H9 (cell line): ENCODE measurements around the gene MAN1A2. TPM values are rescaled to one million over a fixed set of nuclear protein-coding genes. Genes with fewer than 3 reads are reported as not detected.

Experiments used
- DNase-seq: peaks from one replicate; pipeline ENCODE4 v3.0.0-alpha.2; 2017
- H2AFZ ChIP-seq: one replicate; pipeline ENCODE4 v1.6.1; 2013; ENCODE audit warnings: mild to moderate bottlenecking, low read length, control low read depth, moderate library complexity
- H2AK5ac ChIP-seq: 2 replicates; pipeline ENCODE4 v1.6.1; 2013; ENCODE audit warnings: low read length, control low read depth, mixed read lengths; ENCODE audit not compliant: insufficient read length
- H2BK120ac ChIP-seq: one replicate; pipeline ENCODE4 v1.6.1; 2013; ENCODE audit warnings: low read depth, mild to moderate bottlenecking, low read length, control low read depth, inconsistent platforms; ENCODE audit not compliant: poor library complexity, severe bottlenecking
- H2BK12ac ChIP-seq: 2 replicates; pipeline ENCODE4 v1.6.1; 2013; ENCODE audit warnings: low read length, control low read depth, mixed read lengths, low read depth; ENCODE audit not compliant: insufficient read length
- H2BK15ac ChIP-seq: 2 replicates; pipeline ENCODE4 v1.6.1; 2013; ENCODE audit warnings: low read depth, low read length, control low read depth
- H2BK20ac ChIP-seq: one replicate; pipeline ENCODE4 v1.6.1; 2013; ENCODE audit warnings: low read depth, mild to moderate bottlenecking, low read length, control low read depth, inconsistent platforms; ENCODE audit not compliant: poor library complexity, severe bottlenecking
- H2BK5ac ChIP-seq: 2 replicates; pipeline ENCODE4 v1.6.1; 2013; ENCODE audit warnings: low read length, control low read depth, mixed read lengths; ENCODE audit not compliant: insufficient read length
- H3K14ac ChIP-seq: 2 replicates; pipeline ENCODE4 v1.6.1; 2013; ENCODE audit warnings: low read length, control low read depth; ENCODE audit not compliant: insufficient read depth
- H3K18ac ChIP-seq: 2 replicates; pipeline ENCODE4 v1.6.1; 2013; ENCODE audit warnings: low read depth, mild to moderate bottlenecking, mixed read lengths, low read length, control low read depth; ENCODE audit not compliant: insufficient read length
- H3K23ac ChIP-seq: 2 replicates; pipeline ENCODE4 v1.6.1; 2013; ENCODE audit warnings: low read length, control low read depth, mixed read lengths, low read depth; ENCODE audit not compliant: insufficient read length
- H3K23me2 ChIP-seq: 2 replicates; pipeline ENCODE4 v1.6.1; 2013; ENCODE audit warnings: low read depth, mild to moderate bottlenecking, mixed read lengths, low read length, control low read depth; ENCODE audit not compliant: insufficient read length, poor library complexity, severe bottlenecking
- H3K27ac ChIP-seq: 2 replicates; pipeline ENCODE4 v1.5.1; 2013; ENCODE audit warnings: low read length, control low read depth, mixed read lengths, low read depth; ENCODE audit not compliant: insufficient read length
- H3K27me3 ChIP-seq: 2 replicates; pipeline ENCODE4 v1.6.1; 2013; ENCODE audit warnings: low read length, control low read depth, inconsistent platforms; ENCODE audit not compliant: insufficient read depth
- H3K4ac ChIP-seq: 2 replicates; pipeline ENCODE4 v1.6.1; 2013; ENCODE audit warnings: low read depth, mild to moderate bottlenecking, control low read depth, inconsistent platforms, low read length, moderate library complexity
- H3K4me1 ChIP-seq: 2 replicates; pipeline ENCODE4 v1.6.1; 2013; ENCODE audit warnings: low read length, control low read depth, inconsistent platforms; ENCODE audit not compliant: insufficient read depth
- H3K4me2 ChIP-seq: 2 replicates; pipeline ENCODE4 v1.6.1; 2013; ENCODE audit warnings: low read length, control low read depth, mixed read lengths; ENCODE audit not compliant: insufficient read length, insufficient read depth
- H3K56ac ChIP-seq: 2 replicates; pipeline ENCODE4 v1.6.1; 2013; ENCODE audit warnings: low read depth, mild to moderate bottlenecking, mixed read lengths, low read length, control low read depth; ENCODE audit not compliant: insufficient read length
- H3K79me1 ChIP-seq: 2 replicates; pipeline ENCODE4 v1.6.1; 2013; ENCODE audit warnings: low read depth, mild to moderate bottlenecking, moderate library complexity, low read length, control low read depth, inconsistent platforms; ENCODE audit not compliant: insufficient read depth, poor library complexity, severe bottlenecking
- H3K79me2 ChIP-seq: 2 replicates; pipeline ENCODE4 v1.6.1; 2013; ENCODE audit warnings: low read length, control low read depth, inconsistent platforms; ENCODE audit not compliant: insufficient read depth
- H3K9ac ChIP-seq: 2 replicates; pipeline ENCODE4 v1.6.1; 2013; ENCODE audit warnings: low read length, control low read depth, mixed read lengths; ENCODE audit not compliant: insufficient read length; ENCODE audit errors: extremely low read depth
- H3K9me3 ChIP-seq: one replicate; pipeline ENCODE4 v1.6.1; 2013; ENCODE audit warnings: low read depth, low read length, inconsistent platforms; ENCODE audit not compliant: control insufficient read depth
- H3T11ph ChIP-seq: one replicate; pipeline ENCODE4 v1.6.1; 2013; ENCODE audit warnings: mild to moderate bottlenecking, low read length, control low read depth, inconsistent platforms
- H4K20me1 ChIP-seq: one replicate; pipeline ENCODE4 v1.6.1; 2013; ENCODE audit not compliant: control insufficient read depth, insufficient read length, insufficient read depth
- H4K5ac ChIP-seq: 2 replicates; pipeline ENCODE4 v1.6.1; 2013; ENCODE audit warnings: low read depth, mild to moderate bottlenecking, mixed read lengths, low read length, control low read depth; ENCODE audit not compliant: insufficient read length
- H4K8ac ChIP-seq: replicated peaks from 2 replicates; pipeline ENCODE4 v1.6.1; 2013; ENCODE audit warnings: low read length, control low read depth, mixed read lengths, low read depth; ENCODE audit not compliant: insufficient read length
- H4K91ac ChIP-seq: 2 replicates; pipeline ENCODE4 v1.6.1; 2013; ENCODE audit warnings: low read depth, mild to moderate bottlenecking, moderate library complexity, mixed read lengths, low read length, control low read depth; ENCODE audit not compliant: insufficient read length
- H3K27ac Mint-ChIP-seq, 3 experiments: 2 replicates in 2 of 3; 3 replicates in 1 of 3; pipeline ENCODE4 v1.8.0; 2020 to 2021; ENCODE audit warnings: mixed read lengths in 3 of 3, mild to moderate bottlenecking in 1 of 3, moderate library complexity in 1 of 3
- H3K27me3 Mint-ChIP-seq: 2 replicates; pipeline ENCODE4 v1.8.0; 2021; ENCODE audit warnings: low read depth, mild to moderate bottlenecking, moderate library complexity, mixed read lengths
- H3K36me3 Mint-ChIP-seq, 3 experiments: 2 replicates in 2 of 3; 3 replicates in 1 of 3; pipeline ENCODE4 v1.8.0; 2020 to 2021; ENCODE audit warnings: low read depth in 3 of 3, mixed read lengths in 3 of 3; ENCODE audit not compliant: insufficient read depth in 1 of 3
- H3K4me1 Mint-ChIP-seq, 2 experiments: 2 replicates each; pipeline ENCODE4 v1.8.0; 2020; ENCODE audit warnings: mixed read lengths in 2 of 2
- H3K4me3 Mint-ChIP-seq, 2 experiments: 2 replicates in 1 of 2; 3 replicates in 1 of 2; pipeline ENCODE4 v1.8.0; 2020 to 2021; ENCODE audit warnings: mild to moderate bottlenecking in 2 of 2, mixed read lengths in 2 of 2, moderate library complexity in 1 of 2
- H3K9me3 Mint-ChIP-seq, 2 experiments: 2 replicates in 1 of 2; 3 replicates in 1 of 2; pipeline ENCODE4 v1.8.0; 2020; ENCODE audit warnings: mild to moderate bottlenecking in 2 of 2, mixed read lengths in 2 of 2, moderate library complexity in 1 of 2
- CTCF ChIP-seq: fragments of 200-600 bp; sonication (generic); conservative IDR thresholded peaks from 3 replicates; pipeline ENCODE4 v1.8.0; 2021; ENCODE audit warnings: antibody characterized with exemption, mild to moderate bottlenecking
- WGBS: extraction: QIAGEN DNeasy Blood & Tissue Kit; methylation state at CpG from one replicate; pipeline ENCODE4 v1.1.7; 2013; ENCODE audit warnings: missing lambda C conversion rate, low lambda C conversion rate, mixed read lengths; ENCODE audit not compliant: insufficient read length; ENCODE audit errors: extremely low coverage; 5-methylcytosine and 5-hydroxymethylcytosine counted together
- total RNA-seq: library from RNA; stranded (reverse); gene quantifications from 2 replicates; pipeline ENCODE4 v1.2.1, GENCODE V29; 2021

The MAN1A2 gene
- total RNA-seq, 1 experiment from 2014 or later = 24.0 TPM

- no peak overlapping the region for H3K4me2 ChIP-seq
- no peaks in the 10 kb centered on the region for H3K36me3 Mint-ChIP-seq
- no peaks in the 10 kb centered on the region for H3K9me3 Mint-ChIP-seq
- no peak overlapping the region for H3K56ac ChIP-seq
- H2BK5ac ChIP-seq = no peak overlapping the region
- H3K27ac Mint-ChIP-seq = no peak overlapping the region
- H2AK5ac ChIP-seq = no peak overlapping the region
- H3K4ac ChIP-seq = no peak overlapping the region
- no peak overlapping the region for H3K4me3 Mint-ChIP-seq
- H3K18ac ChIP-seq = no peak overlapping the region
- no peak overlapping the region for H3T11ph ChIP-seq
- H2BK15ac ChIP-seq = no peak overlapping the region
- H3K9ac ChIP-seq = no peak overlapping the region
- H3K4me1 Mint-ChIP-seq = no peaks in the 10 kb centered on the region
- no peaks in the 10 kb centered on the region for H3K27me3 ChIP-seq
- H2AFZ ChIP-seq = no peak overlapping the region
- WGBS = no CpG with 5 or more reads among the region's 1 CpG
- DNase-seq = no peak
- no peak overlapping the region for H2BK20ac ChIP-seq
- no peak overlapping the region for H3K23ac ChIP-seq
- no peaks in the 10 kb centered on the region for H4K20me1 ChIP-seq
- H3K14ac ChIP-seq = no peak overlapping the region
- H3K79me1 ChIP-seq = no peaks in the 10 kb centered on the region
- no peaks in the 10 kb centered on the region for H3K27me3 Mint-ChIP-seq
- TF ChIP-seq CTCF = no peak
- H3K4me1 ChIP-seq = no peaks in the 10 kb centered on the region; the same call in 1 of the 2 replicates
- no peaks in the 10 kb centered on the region for H3K23me2 ChIP-seq
- H4K8ac ChIP-seq = no peak overlapping the region
- no peak overlapping the region for H2BK120ac ChIP-seq
- no peak overlapping the region for H4K5ac ChIP-seq
- H3K79me2 ChIP-seq = no peaks in the 10 kb centered on the region
- no peak overlapping the region for H4K91ac ChIP-seq
- no peaks in the 10 kb centered on the region for H3K9me3 ChIP-seq
- H3K27ac ChIP-seq = no peak overlapping the region
- H2BK12ac ChIP-seq = no peak overlapping the region
Measured at GRCh38 chr1:117500584-117500983, 133.3 kb downstream of the MAN1A2 start.
